NCI-H2107 treated with DMSO at 0.1 percent for 48 hours (cell line): Measurements from ENCODE around the gene PBX1.

Experiments used
- DNase-seq: peaks from one replicate; lab custom pipeline; 2025; ENCODE audit not compliant: unreplicated experiment; lab: John Stamatoyannopoulos, UW

The PBX1 gene

GRCh38 chr1:164662462-164662861 is 103.5 kb downstream of the PBX1 start:
- DNase-seq = no peak

DNA sequence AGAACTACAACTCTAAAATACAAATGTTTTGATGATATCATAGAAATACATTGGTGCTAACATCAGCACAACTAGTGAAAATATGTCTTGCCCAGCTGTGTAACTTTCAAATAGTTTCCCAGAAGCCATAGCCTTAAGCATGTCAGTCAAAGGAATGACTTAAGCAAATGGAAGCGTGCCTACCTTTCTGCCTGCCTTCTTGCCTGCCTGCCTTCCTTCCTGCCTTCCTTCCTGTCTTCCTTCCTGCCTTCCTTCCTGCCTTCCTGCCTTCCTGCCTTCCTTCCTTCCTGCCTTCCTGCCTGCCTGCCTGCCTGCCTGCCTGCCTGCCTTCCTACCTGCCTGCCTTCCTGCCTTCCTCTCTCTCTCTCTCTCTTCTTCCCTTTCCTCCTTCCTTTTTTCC is 104.0 kb downstream of the PBX1 start:
- DNase-seq = no peak

GRCh38 chr1:164664127-164664526 is 105.1 kb downstream of the PBX1 start:
- no peak for DNase-seq

- no peak for DNase-seq
These were observed 108.0 kb downstream of the PBX1 start for GRCh38 chr1:164667001-164667400.

- DNase-seq = no peak
These were observed 108.6 kb downstream of the PBX1 start for GRCh38 chr1:164667600-164667999.

GRCh38 chr1:164668491-164669400 is 109.8 kb downstream of the PBX1 start:
- DNase-seq = no peak

DNA sequence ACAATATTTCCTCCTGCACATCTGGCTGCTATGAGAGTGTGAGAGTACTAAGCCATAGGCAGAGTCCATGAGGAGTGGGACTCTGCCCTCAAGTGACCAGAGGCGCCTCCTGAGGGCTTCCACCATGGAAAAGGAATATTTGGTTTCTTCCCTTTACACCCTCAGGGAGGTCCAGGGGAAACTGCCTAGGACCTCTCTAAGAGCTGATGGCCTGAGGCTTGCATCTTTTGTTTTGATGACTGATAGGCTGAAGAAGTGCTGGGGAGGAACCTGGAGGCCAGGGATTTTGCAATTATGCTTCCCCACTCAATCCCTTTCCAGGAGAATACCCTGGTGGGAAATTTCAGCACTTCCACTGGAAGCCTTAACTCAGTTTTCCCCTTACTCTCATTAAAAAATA is 111.0 kb downstream of the PBX1 start:
- DNase-seq = no peak

DNA sequence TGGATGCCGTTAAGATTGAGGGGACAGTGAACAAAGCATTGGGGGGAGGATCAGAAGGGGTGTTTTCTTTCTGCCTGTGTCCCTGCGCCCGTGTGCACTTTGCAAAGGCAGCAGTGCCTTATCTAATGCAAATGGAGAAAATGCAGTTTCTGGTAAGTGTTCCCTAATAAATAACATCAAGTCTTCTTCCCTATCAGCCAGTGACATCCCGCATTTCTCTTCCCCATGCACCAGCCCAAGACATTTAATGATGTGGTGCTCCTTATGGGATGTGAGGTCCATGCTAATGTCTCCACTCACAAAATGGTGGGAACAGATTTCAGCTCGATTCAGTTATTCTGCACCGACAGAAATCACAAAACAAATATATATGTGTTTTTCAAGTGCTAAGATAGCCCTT is 111.8 kb downstream of the PBX1 start:
- DNase-seq = no peak

DNA sequence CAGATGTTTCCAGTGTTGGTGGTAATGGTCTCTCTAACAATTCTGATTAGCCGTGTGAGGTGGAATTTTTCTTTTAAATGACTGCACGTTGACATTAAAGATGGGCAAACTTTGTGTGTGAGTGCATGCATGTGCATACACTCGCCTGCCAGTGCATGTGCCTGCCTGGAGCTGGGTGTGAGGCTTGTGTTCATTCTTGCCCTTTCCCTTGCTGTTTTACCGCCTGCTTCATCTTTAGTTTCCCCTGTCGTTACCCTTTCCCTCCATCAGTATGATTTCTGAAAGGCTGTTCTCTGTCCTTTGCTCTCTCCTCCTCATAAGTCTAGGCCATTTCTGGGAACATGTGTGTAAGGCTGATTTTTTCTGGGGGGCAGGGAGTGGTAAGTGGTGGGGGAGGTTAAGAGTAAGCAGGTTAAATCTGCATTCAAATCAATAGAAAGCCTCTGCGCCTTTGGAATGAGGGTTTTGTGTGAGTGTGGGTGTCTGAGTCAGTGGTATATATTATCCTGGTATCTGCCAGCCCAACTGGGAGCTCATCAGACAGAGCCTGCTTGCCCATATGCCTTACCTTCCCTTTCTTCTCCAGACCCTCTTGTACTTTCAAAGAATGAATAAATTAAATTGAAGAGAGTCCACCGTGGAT is 112.5 kb downstream of the PBX1 start:
- DNase-seq = no peak

- no peak for DNase-seq
These were observed 113.1 kb downstream of the PBX1 start for GRCh38 chr1:164671966-164672571.

- DNase-seq = no peak
These were observed 113.6 kb downstream of the PBX1 start for GRCh38 chr1:164672588-164672987.

DNA sequence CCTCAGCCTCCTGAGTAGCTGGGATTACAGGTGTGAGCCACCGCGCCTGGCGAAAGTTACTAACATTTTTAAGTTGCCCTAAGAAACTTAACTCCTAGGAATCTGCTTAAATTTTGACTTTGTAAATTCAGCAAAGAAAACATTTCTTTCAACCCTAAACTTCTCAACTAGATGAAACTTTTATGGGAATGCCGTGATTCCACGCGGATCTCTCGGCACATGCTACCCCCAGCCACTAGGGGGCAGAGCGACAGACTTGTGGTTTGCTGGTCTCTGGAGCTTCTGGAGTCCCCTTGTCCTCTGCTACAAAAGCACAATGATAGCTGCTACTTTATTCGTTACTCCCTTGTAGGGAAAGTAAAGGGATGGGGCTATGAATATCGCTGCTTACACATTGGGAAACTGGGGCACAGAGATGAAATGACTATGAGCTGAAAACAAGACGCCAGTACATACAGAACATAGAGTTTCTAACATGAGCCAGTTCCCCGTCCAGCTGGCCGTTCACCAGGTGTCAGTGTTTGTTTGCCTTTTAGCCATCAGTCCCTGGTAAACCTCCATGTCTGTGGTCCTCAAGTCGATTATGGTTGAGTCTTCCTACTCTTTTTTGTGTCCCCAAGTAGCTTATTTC is 114.7 kb downstream of the PBX1 start:
- DNase-seq = no peak

GRCh38 chr1:164675342-164675904 is 116.4 kb downstream of the PBX1 start:
- no peak for DNase-seq

DNA sequence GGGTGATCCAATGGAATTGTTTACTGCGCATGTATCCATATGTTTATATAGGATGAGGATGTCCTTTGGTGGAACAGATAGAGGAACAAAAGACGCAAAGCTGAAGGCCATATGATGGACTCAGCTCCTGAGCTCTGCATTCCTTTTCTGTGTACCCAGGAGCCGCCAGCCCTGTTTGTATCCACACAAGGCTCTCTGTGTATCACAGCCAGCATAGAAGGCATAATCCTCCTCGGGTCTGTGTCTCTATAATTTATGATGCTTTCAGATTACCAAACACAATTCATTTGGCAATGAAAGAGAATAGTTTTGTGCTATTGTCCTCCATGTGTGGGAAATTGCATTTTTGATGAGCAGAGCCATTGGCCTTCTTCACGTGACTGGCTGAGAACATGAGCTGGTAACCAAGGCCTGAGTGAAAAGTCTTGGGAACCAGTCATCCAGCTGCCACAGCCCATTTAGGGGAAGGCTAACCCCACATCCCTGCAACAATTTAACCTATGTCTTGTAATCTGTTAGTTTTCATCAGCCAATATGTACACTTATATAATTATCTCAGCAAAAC is 119.2 kb downstream of the PBX1 start:
- DNase-seq = no peak

- DNase-seq = no peak
These were observed 123.6 kb downstream of the PBX1 start for GRCh38 chr1:164682570-164682969.

DNA sequence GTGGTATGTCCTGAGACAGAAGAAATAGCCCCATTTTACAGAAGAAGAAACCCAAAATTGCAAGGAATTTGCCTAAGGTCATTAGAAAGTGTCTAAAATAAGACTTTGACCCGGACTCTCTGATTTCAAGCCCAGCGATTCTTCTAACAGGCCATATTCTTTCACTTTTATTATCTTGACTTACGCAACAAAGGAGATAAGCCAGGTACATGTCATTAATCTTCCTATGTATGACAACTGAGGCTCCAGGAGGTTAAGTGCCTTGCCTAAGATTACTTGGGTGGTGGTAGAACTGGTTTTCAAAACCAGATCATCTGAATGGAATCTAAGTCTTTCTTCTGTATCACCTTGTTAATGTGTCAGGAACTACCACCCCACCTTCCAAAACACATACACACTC is 124.3 kb downstream of the PBX1 start:
- DNase-seq = no peak

DNA sequence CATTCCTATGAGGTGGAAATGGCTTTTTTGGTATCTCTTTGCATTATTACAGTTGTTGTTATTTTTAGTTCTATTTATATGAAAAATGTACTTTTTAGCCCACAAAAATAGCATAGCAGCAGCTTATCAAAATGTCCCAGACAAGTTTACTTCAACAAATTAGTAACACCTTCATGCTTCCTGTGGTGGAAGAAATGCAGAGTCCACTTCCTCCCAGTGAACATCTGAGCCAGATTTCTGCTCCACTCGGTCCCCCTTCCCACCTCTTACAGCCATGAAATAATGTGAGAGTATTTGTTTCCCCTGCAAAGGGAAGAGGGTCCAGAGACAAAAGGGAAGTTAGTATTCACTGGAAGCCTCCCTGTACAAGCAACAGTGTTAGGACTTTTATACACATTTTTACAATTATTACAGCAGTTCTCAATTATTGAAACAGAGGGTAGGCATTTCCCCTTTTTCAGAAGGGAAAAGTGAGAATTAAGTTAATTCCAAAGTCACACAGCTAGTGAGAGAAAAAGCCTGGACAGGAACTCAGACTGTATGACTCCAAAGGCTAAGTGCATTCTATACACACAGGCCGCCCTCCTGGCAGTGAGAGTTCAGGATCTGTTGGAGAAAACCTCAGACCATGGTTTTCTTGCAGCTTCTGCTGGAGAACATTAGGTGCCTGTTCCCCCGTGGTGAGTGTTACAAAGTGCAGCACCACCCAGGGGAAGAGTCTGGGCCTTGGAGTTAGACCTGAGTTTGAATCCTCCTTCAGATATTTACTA is 126.5 kb downstream of the PBX1 start:
- no peak for DNase-seq

GRCh38 chr1:164687777-164688176 is 128.8 kb downstream of the PBX1 start:
- no peak for DNase-seq

GRCh38 chr1:164688791-164689190 is 129.8 kb downstream of the PBX1 start:
- no peak for DNase-seq
